NCI-H2107 treated with DMSO at 0.1 percent for 48 hours (cell line): ENCODE data around the gene ABCB1.

Experiments used
- DNase-seq: peaks from one replicate; lab custom pipeline; 2025; ENCODE audit not compliant: unreplicated experiment; lab: John Stamatoyannopoulos, UW

ABCB1 gene

DNA sequence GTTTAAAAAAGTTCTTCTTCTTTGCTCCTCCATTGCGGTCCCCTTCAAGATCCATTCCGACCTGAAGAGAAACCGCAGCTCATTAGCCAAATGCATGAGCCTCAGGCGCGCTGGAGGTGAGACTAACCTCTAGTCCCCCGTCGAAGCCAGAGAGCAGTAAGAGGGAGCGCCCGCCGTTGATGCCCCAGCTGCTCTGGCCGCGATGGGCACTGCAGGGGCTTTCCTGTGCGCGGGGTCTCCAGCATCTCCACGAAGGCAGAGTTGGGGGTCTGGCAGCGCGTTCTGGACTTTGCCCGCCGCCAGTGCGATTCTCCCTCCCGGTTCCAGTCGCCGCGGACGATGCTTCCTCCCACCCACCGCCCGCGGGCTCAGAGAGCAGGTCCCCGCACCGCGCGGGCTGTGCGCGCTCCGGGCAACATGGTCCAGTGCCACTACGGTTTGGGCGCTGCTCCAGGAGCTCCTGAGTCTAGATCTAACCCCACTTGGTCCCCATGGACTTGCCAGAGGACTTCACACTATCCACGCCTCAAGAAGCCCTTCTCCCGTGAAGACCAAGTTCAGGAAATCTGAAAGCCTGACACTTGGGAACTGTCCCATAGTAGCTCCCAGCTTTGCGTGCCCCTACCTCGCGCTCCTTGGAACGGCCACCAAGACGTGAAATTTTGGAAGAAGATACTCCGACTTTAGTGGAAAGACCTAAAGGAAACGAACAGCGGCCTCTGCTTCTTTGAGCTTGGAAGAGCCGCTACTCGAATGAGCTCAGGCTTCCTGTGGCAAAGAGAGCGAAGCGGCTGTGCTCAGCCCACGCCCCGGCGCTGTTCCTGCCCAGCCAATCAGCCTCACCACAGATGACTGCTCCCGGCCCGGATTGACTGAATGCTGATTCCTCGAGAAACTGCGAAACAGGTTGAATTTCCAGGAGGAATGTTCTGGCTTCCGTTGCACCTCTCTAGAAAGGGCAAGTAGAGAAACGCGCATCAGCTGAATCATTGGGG, at the start of gene ABCB1:
Gene ABCB1 (minus strand): TSS at position 755 of the 995 bp plus-strand sequence. CDS start 700 bp downstream, at position 55.
- DNase-seq, result no peak

DNA sequence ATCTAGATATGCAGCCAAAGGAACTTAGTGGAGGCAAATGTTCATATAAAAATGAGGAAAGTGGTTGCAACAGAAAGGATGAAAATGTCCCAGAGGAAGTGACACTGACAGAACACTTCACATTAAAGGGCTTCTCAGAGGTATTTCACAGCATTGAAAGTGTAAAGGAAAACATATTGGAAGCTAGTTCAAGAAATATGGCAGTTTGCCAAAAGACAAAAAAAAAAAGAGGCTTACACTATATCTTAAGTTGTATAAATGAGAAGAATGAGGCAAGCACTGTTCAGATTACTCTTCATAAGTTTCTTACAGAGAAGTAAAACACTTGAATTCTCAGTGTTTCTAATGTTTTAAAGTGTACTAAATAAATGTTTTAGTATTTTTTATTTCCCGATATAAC, 47.6 kb upstream of the ABCB1 start:
- DNase-seq, result no peak

DNA sequence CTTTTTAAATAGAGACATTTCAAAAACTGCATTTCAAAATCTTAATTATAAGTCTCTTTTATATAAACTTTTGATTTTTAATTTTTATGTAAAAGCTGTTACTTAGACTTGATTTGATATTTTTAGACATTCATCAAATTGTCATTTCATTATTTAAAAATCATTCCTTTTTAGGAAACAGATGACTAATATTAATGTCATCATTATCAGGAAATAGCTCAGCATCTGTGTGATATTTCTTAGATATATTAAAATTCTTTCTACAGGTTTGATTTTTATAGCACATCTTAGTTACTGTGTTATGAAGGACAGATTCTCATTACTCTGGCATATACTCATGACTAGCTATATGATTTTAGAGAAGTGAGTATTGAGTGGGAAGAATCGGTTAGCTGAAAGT, 44.8 kb upstream of the ABCB1 start:
- DNase-seq, result no peak

DNA sequence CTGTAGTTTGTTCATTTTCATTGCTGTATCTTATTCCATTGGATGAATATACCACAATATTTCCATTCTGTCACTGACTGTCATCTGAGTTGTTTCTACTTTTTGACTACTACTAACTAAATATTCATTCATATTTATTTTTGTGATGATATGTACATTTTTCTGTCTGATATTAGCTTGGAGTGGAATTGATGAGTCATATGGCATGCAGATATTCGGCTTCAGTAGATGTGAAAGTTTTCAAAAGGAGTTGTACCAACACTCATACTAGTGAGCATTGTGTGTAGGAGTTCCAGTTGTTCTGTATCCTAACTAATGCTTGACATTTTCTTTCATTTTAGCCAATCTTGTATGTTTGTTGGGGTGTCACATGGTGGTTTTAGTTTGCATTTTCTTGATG, 35.2 kb upstream of the ABCB1 start:
- DNase-seq, result no peak

DNA sequence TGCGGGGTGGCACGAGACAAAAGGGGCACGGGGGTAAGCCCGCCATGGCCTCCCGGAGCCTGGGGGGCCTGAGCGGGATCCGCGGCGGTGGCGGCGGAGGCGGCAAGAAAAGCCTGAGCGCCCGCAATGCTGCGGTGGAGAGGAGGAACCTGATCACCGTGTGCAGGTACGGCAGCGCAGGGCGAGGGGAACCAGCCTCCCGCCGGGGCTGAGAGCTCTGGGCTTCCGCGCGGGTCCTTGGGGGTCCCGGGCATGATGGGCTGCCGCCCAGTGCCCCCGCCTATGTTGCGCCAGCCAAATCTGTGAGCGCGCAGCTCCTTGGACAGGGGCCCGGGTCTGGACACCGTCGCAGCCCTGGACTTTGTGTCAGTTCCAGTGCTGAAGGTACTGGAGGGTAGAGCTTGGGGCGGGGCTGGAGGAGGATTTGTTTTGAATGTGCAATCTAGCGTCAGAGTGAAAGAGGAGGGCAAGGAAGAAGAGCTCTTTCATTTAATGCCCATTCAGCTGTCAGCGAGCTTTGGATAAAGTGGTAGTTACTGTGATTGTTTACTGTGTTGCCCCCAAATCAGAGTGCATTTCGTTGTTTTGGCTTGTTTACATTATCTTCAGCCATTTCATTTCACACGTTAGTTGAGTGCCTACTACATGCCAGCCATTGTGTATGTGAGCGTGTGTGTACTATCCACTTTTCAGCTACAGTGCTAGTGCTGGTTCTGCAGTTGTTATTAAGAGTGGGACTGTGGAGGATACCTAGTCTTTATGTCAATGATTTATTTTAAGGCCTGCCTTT, 28.3 kb upstream of the ABCB1 start:
- no peak for DNase-seq

DNA sequence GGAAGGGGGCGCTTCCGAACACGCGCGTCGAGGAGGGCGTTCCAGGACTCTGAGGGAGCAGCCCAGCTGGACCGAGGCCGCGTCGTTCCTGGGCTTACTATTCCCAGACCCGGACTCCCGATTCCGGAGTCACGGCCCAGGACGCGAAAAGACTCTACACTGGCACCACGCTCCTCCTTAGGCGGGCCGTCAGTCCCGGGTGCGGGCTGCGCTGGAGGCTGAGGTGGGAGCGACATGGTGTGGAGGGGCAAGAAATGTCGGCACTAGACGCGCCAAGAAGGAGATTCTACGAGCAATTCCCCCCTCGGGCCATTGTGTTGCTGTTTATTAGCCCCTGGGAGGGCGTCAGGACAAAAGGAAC, 26.9 kb upstream of the ABCB1 start:
- no peak for DNase-seq

DNA sequence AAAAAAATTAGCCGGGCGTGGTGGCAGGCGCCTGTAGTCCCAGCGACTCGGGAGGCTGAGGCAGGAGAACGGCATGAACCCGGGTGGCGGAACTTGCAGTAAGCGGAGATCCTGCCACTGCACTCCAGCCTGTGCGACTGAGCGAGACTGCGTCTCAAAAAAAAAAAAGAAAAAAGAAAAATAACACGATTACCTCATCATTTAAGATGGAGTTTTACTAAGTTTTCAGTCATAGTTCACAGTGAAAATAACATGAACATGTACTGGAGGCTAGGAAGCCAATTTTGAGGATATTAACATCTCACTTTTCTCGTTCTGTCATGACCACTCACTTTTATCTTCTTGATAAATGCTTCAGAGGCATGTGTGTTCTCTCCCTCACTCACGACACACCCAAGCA, 24.4 kb upstream of the ABCB1 start:
- DNase-seq, result no peak

DNA sequence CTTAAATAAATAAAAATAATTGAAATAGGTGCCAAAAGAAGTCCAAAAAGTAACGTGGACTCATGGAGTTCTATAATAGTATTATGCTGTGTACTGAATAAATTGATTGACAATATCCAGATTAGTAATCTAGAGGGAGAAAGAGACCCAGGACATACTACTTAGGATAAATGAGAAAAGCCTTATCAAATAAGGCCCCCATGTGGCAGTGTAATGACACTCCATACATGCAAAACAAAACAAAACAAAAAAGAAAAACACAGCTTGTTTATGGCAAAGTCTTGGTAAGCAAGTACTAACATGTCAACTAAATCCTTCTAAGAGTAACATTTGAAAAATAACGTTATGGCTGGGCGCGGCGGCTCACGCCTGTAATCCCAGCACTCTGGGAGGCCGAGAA, 23.9 kb upstream of the ABCB1 start:
- no peak for DNase-seq

DNA sequence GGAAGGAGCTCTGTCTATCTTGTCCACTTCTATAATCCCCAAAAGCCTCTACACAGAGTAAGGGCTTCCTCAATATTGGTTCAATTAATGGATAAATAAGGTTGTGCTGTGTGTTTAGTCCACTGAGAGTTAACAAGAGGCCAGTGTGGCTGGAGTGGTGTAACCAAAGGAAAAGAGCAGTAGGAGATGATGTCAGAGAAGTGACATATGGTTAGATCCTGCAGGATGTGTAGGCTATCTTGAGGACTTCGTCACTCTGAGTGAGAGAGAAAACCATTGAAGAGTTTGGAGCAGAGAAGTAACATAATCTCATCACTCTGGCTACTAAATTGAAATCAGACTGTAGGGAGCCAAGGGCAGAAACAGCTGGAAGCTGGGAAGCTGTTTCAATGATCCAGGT, 14.5 kb upstream of the ABCB1 start:
- no peak for DNase-seq

DNA sequence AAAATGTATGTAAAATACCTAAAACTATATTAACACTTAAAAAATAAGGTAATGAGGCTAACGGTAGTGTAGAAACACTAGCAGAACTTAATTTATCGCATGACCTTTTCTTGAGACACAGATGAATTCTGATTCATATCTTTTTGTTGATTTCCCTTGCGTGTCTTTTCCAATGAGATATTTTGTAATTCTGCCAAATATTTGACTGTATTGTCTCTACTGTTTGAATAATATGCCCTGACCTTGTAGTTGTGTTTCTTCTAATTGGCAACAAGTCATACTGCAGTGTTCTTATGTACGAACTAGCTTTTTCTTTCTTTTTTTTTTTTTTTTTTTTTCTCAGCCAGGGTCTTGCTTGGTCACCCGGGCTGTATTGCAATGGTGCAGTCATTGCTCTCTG, 9.2 kb upstream of the ABCB1 start:
- DNase-seq, result no peak

DNA sequence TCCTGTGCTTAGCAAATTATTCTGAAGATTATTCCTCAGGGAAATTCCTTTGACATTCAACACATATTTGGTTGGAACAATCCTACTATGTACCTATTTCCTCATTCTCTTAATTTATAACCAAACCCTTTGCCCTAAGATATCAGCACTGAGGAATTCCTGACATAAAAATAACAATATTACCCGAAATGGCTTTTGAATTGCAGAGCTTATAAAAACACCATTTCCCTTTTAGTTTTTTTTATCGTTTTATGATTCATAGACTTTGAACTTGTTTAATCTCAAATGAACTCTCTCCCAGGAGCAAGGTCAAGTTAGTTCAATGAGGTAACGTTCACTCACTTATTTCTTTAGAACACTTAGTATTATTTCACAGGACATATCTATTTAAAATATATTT, 7.7 kb upstream of the ABCB1 start:
- DNase-seq, result no peak

DNA sequence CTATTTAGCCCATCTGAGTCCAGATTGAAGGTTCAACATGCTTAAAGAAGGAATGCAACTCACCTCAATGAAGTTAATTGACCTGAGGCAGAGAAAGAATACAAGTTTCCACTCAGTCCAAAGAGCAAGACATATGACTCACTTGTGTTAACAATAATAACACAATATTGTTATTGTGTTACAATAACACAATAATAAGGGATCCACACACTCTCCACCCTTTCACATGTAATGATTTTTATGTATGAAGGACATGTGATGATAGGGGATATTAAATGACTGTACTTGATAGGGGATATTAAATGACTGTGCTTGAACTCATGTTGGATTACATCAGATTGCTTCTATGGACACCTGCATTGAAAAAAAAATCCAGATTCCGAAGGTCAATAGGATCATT, 3.6 kb upstream of the ABCB1 start:
- DNase-seq, result no peak

DNA sequence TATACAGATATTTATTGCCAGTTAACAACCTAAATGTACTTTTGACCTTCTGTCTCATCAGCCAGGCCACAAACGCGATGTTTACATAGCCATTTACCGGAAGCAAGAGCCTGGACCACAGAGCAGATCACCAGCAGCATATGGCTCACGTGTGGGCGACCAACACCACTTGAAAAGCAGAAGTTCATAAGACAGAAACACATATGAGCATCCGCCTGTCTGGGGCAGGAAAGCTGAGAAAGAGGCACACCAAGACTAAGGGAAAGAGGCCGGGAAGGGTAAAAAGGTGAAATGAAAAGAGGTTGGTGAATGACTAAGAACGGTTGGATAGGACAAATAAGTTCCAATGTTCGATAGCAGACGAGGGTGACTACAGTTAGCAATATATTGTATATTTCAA, 1.3 kb downstream of the ABCB1 start:
- DNase-seq, result no peak

DNA sequence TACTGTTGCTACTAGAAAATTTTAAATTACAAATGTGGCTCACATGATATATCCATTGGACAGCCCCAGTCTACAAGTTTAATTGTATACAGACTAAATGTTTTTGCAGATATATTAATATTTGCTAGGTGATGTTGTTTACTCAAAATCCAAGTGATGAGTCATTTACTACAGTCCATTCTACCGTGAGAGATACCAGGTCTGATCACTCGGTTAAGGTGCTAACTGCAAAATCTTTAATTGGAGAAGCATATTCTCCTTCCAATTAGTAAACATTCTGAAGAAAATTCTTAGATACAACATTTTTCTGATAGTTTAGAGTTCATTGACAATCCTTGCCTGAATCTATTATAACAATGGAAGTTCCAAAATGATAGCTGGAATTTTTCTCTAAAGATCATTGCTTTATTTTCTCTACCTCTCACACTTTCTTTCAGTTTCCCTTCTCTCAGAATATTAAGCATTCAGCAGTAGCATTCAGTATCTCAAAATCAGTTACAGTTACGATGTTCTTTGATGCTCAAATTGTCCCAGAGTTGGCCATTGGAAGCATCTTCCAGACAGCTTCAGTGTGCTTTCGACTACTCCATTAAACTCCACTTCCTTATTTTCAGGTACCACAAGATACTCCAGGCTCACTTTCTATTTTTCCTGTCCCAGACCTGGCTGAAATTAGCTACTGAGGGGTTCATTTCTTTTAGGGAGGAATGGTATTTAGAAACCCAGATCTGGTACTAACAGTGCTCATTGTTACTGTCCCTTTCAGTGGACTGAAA, 2.3 kb downstream of the ABCB1 start:
- no peak for DNase-seq

DNA sequence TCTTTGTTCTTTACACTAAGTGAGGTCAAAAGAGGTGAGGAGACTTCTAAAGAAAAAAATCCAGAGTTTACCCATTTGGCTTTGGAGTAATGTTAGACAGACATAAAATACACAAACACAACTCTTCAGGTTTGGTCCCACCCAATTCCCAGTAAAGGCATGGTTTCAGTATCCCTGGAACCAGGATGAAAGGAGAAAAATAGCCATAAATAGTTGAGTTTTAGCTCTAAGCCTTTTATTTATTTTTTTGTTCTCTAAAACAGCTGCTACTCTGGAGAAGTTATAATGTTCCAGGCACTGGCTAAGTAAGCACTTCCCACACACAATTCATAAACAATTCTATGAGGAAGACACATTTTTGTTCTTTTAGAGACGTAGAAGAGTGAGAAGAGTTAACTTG, 4.0 kb downstream of the ABCB1 start:
- no peak for DNase-seq

DNA sequence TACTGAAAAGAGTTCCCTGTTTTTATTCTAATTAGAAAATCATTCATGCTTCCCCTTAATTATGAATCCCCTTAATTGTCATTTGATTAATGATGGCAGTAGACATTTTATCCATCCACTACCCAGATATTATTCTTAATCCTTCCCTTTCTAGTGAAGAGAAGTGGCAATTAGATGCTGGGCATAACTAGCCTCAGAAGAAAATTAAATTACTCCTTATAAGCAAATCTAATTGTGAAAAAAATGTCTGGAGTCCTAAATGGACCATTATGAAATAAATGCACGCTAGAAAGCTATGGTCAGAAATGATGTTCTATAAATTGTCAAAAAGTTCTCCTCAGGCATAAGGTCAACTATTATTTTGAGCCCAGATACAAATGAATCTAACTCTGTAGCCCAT, 4.5 kb downstream of the ABCB1 start:
- no peak for DNase-seq

DNA sequence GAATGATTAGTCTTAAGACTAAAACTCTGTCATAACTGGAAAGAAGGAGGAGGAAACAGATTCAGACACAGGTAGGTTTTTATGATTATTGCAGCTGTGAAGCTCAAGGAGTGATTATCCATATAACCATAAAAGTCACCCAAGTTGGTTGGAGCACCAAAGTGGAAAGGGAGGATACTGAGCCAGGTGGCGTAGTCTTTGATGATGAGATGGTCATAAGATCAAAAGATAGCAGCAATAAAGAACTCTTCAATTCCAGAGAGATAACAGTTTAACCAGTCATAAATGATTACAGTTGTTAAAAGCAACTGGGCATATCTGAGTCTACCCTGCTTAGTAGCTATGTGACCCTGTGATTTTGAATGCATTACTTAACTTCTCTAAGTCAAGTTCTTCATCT, 8.4 kb downstream of the ABCB1 start:
- DNase-seq, result no peak

DNA sequence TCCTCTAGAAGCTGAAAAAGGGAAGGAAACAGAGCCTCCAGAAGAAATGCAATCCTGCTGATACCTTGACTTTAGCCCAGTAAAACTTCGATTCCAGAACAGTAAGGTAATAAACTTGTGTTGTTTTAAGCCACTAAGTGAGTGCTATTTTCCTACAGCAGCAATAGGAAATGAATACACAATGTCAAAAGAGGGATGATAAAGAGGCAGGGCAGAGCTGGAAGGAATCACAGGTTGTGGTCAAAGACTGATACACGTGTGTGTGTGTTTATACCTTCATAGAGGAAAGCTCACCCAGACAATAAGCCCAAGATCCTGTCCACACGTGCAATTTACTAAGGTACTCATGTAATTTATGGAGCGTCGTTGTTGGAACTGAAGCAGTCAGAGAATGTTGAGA, 9.5 kb downstream of the ABCB1 start:
- DNase-seq, result no peak

DNA sequence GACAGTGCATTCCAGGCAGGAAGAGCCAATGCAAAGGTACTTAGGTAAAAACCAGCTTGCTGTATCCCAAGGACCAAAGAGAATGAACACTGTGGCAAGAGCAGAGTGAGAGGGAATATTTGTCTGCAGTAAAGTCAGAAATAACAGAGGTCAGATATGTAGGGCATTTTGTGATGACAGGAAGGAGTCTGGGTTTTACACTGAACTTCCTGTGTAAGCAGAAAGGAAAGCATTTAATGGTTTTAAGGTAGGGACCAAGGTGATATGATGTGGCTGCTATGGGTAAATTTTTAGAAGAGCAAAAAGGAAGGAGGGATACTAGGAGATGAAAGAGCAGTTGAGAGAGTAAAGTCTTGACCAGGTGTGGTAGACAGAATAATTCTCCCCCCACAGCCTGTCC, 10.1 kb downstream of the ABCB1 start:
- no peak for DNase-seq

DNA sequence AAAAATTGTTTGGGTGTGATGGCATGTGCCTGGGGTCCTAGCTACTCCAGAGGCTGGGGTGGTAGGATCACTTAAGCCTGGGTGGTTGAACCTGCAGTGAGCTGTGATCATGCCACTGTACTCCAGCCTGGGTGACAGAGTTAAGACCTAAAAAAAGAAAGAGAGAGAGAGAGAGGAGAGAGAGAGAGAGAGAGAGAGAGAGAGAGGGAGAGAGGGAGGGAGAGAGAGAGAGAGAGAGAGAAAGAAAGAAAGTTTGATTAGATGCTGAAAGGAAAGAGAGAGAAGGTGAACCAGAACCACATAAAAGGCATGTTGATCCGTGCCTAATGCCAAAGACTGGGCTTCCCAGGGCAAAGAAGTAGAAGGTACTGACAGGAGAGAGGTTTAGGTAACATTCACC, 11.1 kb downstream of the ABCB1 start:
- DNase-seq, result no peak

DNA sequence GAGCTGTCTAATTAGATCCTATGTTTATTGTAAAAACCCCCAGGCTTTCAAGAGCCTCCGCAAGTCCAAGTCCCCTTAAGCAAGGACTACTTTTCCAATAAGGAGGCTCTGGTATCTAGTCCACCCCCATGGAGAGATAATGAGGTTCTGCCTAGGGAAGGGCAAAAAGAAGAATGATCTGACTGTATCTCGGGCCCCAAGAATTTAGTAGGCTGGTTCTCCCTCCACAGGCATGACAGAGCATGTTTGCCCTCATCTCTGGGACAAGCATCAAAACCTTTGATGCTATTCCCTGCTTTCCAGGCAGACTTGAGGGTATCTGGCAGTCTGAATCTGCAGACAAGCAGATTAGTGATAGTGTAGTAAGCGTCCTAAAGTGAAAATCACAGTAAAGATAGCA, 19.0 kb downstream of the ABCB1 start:
- DNase-seq, result no peak

DNA sequence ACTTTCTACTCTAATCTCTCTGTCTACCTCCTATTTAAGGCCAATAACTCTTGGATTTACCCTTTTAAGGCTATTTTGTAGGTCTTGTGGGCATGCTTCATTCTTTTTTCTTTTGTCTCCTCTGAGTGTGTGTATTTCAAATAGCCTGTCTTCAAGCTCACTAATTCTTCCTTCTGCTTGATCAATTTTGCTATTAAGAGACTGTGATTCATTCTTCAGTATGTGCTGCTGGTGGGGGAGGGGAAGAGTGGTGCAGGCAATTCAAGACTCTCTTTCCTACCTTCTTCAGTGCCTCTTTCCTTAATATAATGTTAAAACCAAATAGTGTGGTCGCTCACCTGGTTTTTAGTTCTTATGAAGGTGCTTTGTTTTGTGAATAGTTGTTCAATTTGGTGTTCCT, 20.0 kb downstream of the ABCB1 start:
- no peak for DNase-seq
